Stomach (tissue), 9 donors: Measurements from ENCODE around the gene ZMAT5. TPM values are rescaled to one million over a fixed set of nuclear protein-coding genes. Genes with fewer than 3 reads are reported as not detected.
A peak's percentile ranks its signal among the peaks of the same experiment; 100 is the strongest.

Experiments
- DNase-seq, 2 donors: peaks; one replicate each; pipeline versions ENCODE4 v3.0.0 to v3.0.0-alpha.2; 2013 to 2019
- H3K27ac ChIP-seq, 5 donors: fragments of 200-600 bp in 4 of 5; sonication (generic) in 4 of 5; one replicate each; pipeline ENCODE4 v1.5.1; 2013 to 2019; ENCODE audit warnings: mild to moderate bottlenecking in 1 of 5, moderate library complexity in 1 of 5
- H3K27me3 ChIP-seq, 3 donors: fragments of 200-600 bp; sonication (generic); one replicate each; pipeline ENCODE4 v1.5.1; 2017 to 2019; ENCODE audit warnings: mixed run types in 1 of 3
- H3K36me3 ChIP-seq, 4 donors: fragments of 200-600 bp; sonication (generic); 1 replicate in 3 of 4; 2 replicates in 1 of 4; pipeline ENCODE4 v1.5.1; 2016 to 2019
- H3K4me1 ChIP-seq, 4 donors: fragments of 200-600 bp; sonication (generic); one replicate each; pipeline ENCODE4 v1.5.1; 2016 to 2019
- H3K4me3 ChIP-seq, 4 donors: fragments of 200-600 bp; sonication (generic) in 3 of 4; one replicate each; pipeline ENCODE4 v1.5.1; 2016 to 2019; ENCODE audit warnings: mild to moderate bottlenecking in 1 of 4
- H3K9me3 ChIP-seq, 4 donors: fragments of 200-600 bp; sonication (generic); one replicate each; pipeline ENCODE4 v1.5.1; 2016 to 2019
- EP300 ChIP-seq: sonication (generic); formaldehyde crosslinking; IDR thresholded peaks from one replicate; pipeline ENCODE4 v1.6.1; 2017; ENCODE audit warnings: antibody characterized with exemption
- POLR2A ChIP-seq, 4 donors: fragments of 450-650 bp; IDR thresholded peaks; one replicate each; pipeline ENCODE4 v1.6.1; 2016; ENCODE audit warnings: antibody characterized with exemption in 4 of 4, control low read depth in 2 of 4, mild to moderate bottlenecking in 1 of 4, moderate library complexity in 1 of 4
- POLR2AphosphoS5 ChIP-seq, 3 donors: sonication (generic); formaldehyde crosslinking; IDR thresholded peaks; one replicate each; pipeline ENCODE4 v1.6.1; 2016; ENCODE audit warnings: antibody characterized with exemption in 3 of 3
- WGBS, 5 donors: extraction: QIAGEN DNeasy Blood & Tissue Kit in 3 of 5; methylation state at CpG; one replicate each; pipeline versions ENCODE4 v1.1.5 to v1.1.7; 2013 to 2018; 5-methylcytosine and 5-hydroxymethylcytosine counted together
- intact Hi-C: fragments of 100-400 bp; cut with DNase I; formaldehyde crosslinking; loops from one replicate; pipeline ENCODE4 v1.15.1; 2023; ENCODE audit warnings: low total_unique reads
- polyA plus RNA-seq, 3 donors: library from polyadenylated mRNA; stranded (reverse); fragments of 200-250 nt; gene quantifications; one replicate each; pipeline ENCODE4 v1.2.3, GENCODE V29; 2013
- total RNA-seq, 5 donors: library from RNA; depleted of rRNA; stranded (reverse); fragments of >200 nt; gene quantifications; one replicate each; pipeline versions ENCODE4 v1.1.0 to v1.2.3, GENCODE V29; 2014 to 2016
- TF ChIP-seq, protein P1 (sequence below), 7 experiments: fragments of 450-650 bp in 4 of 7; fragments of 200-600 bp in 3 of 7; sonication (generic) in 3 of 7; IDR thresholded peaks; one replicate each; pipeline ENCODE4 v1.5.1; 2016 to 2019; ENCODE audit warnings: antibody characterized with exemption in 7 of 7, control low read depth in 2 of 7, mild to moderate bottlenecking in 1 of 7
- donor health status: healthy with polysubstance abuse.
- donor health status: Bipolar disorder and iron deficiency.
- donor health status: healthy.

ZMAT5 gene
- total and polyA plus RNA-seq, 8 donors = 0.58 to 37.9 (median 14.8) TPM

DNA sequence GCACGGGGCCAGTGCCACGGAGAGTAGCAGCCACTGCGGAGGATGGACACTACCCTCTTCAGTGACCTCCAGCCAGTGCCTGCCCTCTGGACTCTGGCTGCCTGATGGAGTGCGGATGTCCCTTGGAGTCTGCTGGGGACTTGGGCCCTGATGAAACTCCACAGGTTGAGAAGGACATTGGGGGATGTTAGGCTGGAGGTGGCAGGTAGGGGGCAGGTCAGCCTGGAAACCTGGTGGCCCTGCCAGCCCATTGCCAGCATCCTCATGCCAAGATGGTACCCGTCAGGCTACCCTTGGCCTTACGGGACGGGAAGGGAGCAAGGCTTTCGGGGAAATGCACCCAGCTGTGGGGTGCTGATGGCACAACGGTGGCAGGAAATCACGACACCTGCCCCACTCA is 43.0 kb downstream of the ZMAT5 start:
- no peak overlapping the region for H3K27ac ChIP-seq
- WGBS, 5 donors = 89 to 99% (median 92%) methylated on average over 5 to 10 of the region's 10 CpGs
- DNase-seq = no peak
- TF ChIP-seq EP300 (no peak), POLR2AphosphoS5 (IDR thresholded peaks at IDR 0.05) (no peak), POLR2A (IDR thresholded peaks at IDR 0.05) (no peak)
- TF ChIP-seq, protein P1, sequence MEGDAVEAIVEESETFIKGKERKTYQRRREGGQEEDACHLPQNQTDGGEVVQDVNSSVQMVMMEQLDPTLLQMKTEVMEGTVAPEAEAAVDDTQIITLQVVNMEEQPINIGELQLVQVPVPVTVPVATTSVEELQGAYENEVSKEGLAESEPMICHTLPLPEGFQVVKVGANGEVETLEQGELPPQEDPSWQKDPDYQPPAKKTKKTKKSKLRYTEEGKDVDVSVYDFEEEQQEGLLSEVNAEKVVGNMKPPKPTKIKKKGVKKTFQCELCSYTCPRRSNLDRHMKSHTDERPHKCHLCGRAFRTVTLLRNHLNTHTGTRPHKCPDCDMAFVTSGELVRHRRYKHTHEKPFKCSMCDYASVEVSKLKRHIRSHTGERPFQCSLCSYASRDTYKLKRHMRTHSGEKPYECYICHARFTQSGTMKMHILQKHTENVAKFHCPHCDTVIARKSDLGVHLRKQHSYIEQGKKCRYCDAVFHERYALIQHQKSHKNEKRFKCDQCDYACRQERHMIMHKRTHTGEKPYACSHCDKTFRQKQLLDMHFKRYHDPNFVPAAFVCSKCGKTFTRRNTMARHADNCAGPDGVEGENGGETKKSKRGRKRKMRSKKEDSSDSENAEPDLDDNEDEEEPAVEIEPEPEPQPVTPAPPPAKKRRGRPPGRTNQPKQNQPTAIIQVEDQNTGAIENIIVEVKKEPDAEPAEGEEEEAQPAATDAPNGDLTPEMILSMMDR (IDR thresholded peaks at IDR 0.05) = no peak
- no peaks in the 10 kb centered on the region for H3K9me3 ChIP-seq
- intact Hi-C loops = no loop called here
- H3K27me3 ChIP-seq = peaks cover 16 to 83% (median 37%) of the 10 kb centered on the region in 3 donors
- H3K36me3 ChIP-seq = no peaks in the 10 kb centered on the region
- H3K4me3 ChIP-seq = no peak overlapping the region
- peaks cover 9 to 26% (median 22%) of the 10 kb centered on the region in 4 donors for H3K4me1 ChIP-seq

- intact Hi-C loops = no loop called here
- Histone ChIP-seq H3K36me3 (no peaks in the 10 kb centered on the region), H3K27me3 (peaks cover 16 to 95% (median 43%) of the 10 kb centered on the region in 3 donors), H3K4me3 (no peak overlapping the region), H3K27ac (no peak overlapping the region), H3K9me3 (no peaks in the 10 kb centered on the region), H3K4me1 (peaks cover 9 to 26% (median 22%) of the 10 kb centered on the region in 4 donors)
- 81 to 85% (median 83%) methylated on average over 14 to 16 of the region's 16 CpGs for WGBS, 5 donors
- TF ChIP-seq, protein P1 (IDR thresholded peaks at IDR 0.05) = no peak
- no peak for TF ChIP-seq EP300
- TF ChIP-seq POLR2AphosphoS5 (IDR thresholded peaks at IDR 0.05) = no peak
- no peak for TF ChIP-seq POLR2A (IDR thresholded peaks at IDR 0.05)
- no peak for DNase-seq
Measured at GRCh38 chr22:29722587-29722986, 44.2 kb downstream of the ZMAT5 start.

DNA sequence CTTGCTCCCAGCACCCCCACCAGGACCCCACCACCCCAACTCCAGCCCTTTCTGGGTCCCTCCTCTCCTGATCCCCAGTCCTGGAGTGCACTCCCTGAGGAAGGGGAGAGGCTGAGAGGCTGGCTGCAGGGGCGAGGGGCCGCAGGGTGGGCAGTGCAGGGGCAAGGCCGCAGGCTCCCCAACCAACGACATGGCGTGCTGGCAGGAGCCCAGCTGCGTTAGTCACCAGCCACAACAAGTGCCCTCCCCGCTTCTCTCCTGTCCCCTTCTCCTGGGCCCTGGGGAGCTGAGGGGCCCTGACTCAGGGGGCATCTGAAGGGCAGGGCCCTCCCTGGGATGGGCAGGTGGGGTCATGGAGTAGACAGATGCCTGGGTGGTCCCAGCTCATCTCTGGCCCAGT is 44.7 kb downstream of the ZMAT5 start:
- no peak overlapping the region for H3K4me3 ChIP-seq
- WGBS, 5 donors = 66 to 92% (median 68%) methylated on average over 2 to 7 of the region's 7 CpGs
- TF ChIP-seq EP300 (no peak), POLR2A (IDR thresholded peaks at IDR 0.05) (no peak), POLR2AphosphoS5 (IDR thresholded peaks at IDR 0.05) (no peak)
- no peaks in the 10 kb centered on the region for H3K36me3 ChIP-seq
- H3K27me3 ChIP-seq = peaks cover 16 to 97% (median 43%) of the 10 kb centered on the region in 3 donors
- peaks cover 9 to 24% (median 19%) of the 10 kb centered on the region in 4 donors for H3K4me1 ChIP-seq
- no peak overlapping the region for H3K27ac ChIP-seq
- DNase-seq = no peak
- no peaks in the 10 kb centered on the region for H3K9me3 ChIP-seq
- intact Hi-C loops = no loop called here

DNA sequence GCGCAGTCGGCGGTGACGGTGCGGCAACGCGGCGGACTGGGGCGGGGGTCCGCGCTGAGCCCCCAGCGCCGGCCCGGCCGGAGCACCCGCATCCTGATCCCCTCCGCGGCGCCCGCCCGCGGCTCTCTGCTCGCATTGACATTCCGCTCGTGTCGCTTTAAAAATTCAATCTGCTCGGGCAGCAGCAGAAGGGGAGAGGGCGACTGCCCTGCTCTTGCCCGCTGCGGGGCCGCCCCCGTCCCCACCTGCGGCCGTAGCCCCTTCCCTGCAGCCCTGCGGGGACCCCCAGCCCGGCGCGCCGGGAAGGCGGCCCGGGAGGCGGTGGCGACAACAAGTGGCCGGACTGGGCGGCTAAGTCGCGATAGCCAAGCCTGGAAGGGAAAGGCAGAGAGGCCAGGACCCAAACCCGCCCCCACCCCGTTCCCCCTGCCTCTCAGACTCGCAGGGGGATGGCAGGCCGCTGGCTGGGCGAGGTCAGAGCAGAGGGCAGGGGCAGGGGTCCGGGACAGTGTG is 45.9 kb downstream of the ZMAT5 start:
- Histone ChIP-seq H3K36me3 (no peaks in the 10 kb centered on the region), H3K4me1 (peaks cover 9 to 18% (median 16%) of the 10 kb centered on the region in 4 donors), H3K4me3 (peak overlapping the region; percentile 21 to 44 (median 29)), H3K27me3 (peaks cover 16 to 97% (median 44%) of the 10 kb centered on the region in 3 donors), H3K27ac (no peak overlapping the region), H3K9me3 (no peaks in the 10 kb centered on the region)
- intact Hi-C loops = no loop called here
- WGBS, 5 donors = 4 to 6% (median 4%) methylated on average over 13 to 53 of the region's 53 CpGs
- no peak for DNase-seq
- TF ChIP-seq, protein P1 (IDR thresholded peaks at IDR 0.05) = no peak
- no peak for TF ChIP-seq POLR2A (IDR thresholded peaks at IDR 0.05)
- TF ChIP-seq POLR2AphosphoS5 (IDR thresholded peaks at IDR 0.05) = no peak
- TF ChIP-seq EP300 = no peak
